A549 (cell line): Measurements from ENCODE around the gene PITX1. TPM values are rescaled to one million over a fixed set of nuclear protein-coding genes. Genes with fewer than 3 reads are reported as not detected.

ENCODE experiments used
- ATAC-seq, 2 experiments: fragments of 200-7000 bp in 1 of 2; fragments of >200 bp in 1 of 2; cut with Nextera tagmentation in 1 of 2; cut with Tn5 transposase in 1 of 2; 3 replicates each; pipeline versions ENCODE4 v1.8.0 to v1.9.1; 2018 to 2020; ENCODE audit warnings: mild to moderate bottlenecking in 1 of 2, moderate library complexity in 1 of 2
- CTCF ChIA-PET: fragments of 300-600 bp; sonication (Branson Sonifier 250); formaldehyde crosslinking; extraction: SDS; loops from one replicate; lab custom pipeline; 2021; ENCODE audit warnings: antibody characterized with exemption, inconsistent platforms; lab: Yijun Ruan, JAX
- POLR2A ChIA-PET: fragments of 350-600 bp; formaldehyde crosslinking; extraction: SDS; loops from one replicate; lab custom pipeline; 2021; ENCODE audit warnings: antibody characterized with exemption, inconsistent platforms; lab: Yijun Ruan, JAX
- DNase-seq, 2 experiments: peaks; one replicate each; pipeline versions ENCODE4 v3.0.0 to v3.0.0-alpha.2; 2011 to 2016; ENCODE audit warnings: low read depth in 1 of 2, low spot score in 1 of 2
- FAIRE-seq: peaks from 2 replicates; lab custom pipeline; 2011; peaks lifted over from hg19 to GRCh38; lab: Jason Lieb, UNC
- H3K27ac ChIP-seq, 2 experiments: fragments of >200 bp; sonication (Bioruptor Twin); formaldehyde crosslinking; 3 replicates each; pipeline ENCODE4 v1.5.1; 2016 to 2017
- H3K4me1 ChIP-seq: fragments of >200 bp; sonication (Bioruptor Twin); formaldehyde crosslinking; 3 replicates; pipeline ENCODE4 v1.6.1; 2016
- H3K4me2 ChIP-seq: fragments of >200 bp; sonication (Bioruptor Twin); formaldehyde crosslinking; 3 replicates; pipeline ENCODE4 v1.6.1; 2016
- H3K4me3 ChIP-seq: fragments of >200 bp; sonication (Bioruptor Twin); formaldehyde crosslinking; 3 replicates; pipeline ENCODE4 v1.5.1; 2016
- H3K9me3 ChIP-seq: fragments of >200 bp; sonication (Bioruptor Twin); formaldehyde crosslinking; 3 replicates; pipeline ENCODE4 v1.6.1; 2016
- BHLHE40 ChIP-seq: IDR thresholded peaks from 2 replicates; pipeline ENCODE4 v1.6.1; 2012; ENCODE audit warnings: low read depth, low read length, inconsistent platforms
- E2F6 ChIP-seq: IDR thresholded peaks from 2 replicates; pipeline ENCODE4 v1.6.1; 2012; ENCODE audit warnings: low read depth, borderline replicate concordance
- EHF ChIP-seq: fragments of 250-450 bp; sonication (Bioruptor Pico); IDR thresholded peaks from 2 replicates; pipeline ENCODE4 v1.5.0; 2020; ENCODE audit warnings: mild to moderate bottlenecking
- FOSL2 ChIP-seq, 2 experiments: fragments of 450-650 bp in 1 of 2; fragments of >200 bp in 1 of 2; sonication (Bioruptor Twin) in 1 of 2; formaldehyde crosslinking; IDR thresholded peaks; 2 replicates each; pipeline versions ENCODE4 v1.5.0 to v1.6.1; 2016 to 2020; ENCODE audit warnings: mild to moderate bottlenecking in 1 of 2, moderate library complexity in 1 of 2
- FOXS1 ChIP-seq: fragments of 250-450 bp; sonication (Bioruptor Pico); IDR thresholded peaks from 2 replicates; pipeline ENCODE4 v1.5.0; 2020; ENCODE audit warnings: mild to moderate bottlenecking, moderate library complexity
- HES2 ChIP-seq: fragments of >200 bp; sonication (Bioruptor Twin); formaldehyde crosslinking; IDR thresholded peaks from 2 replicates; pipeline ENCODE4 v1.6.1; 2016
- HEYL ChIP-seq: fragments of 250-450 bp; sonication (Bioruptor Pico); IDR thresholded peaks from 2 replicates; pipeline ENCODE4 v1.8.0; 2021; ENCODE audit warnings: mild to moderate bottlenecking, moderate library complexity
- HMGXB4 ChIP-seq: fragments of 250-450 bp; sonication (Bioruptor Pico); IDR thresholded peaks from 2 replicates; pipeline ENCODE4 v1.5.0; 2021; ENCODE audit warnings: mild to moderate bottlenecking, moderate library complexity, borderline replicate concordance
- HOXB13 ChIP-seq: fragments of 250-450 bp; sonication (Bioruptor Pico); IDR thresholded peaks from 2 replicates; pipeline ENCODE4 v1.5.0; 2020; ENCODE audit warnings: low read depth, mild to moderate bottlenecking, moderate library complexity
- JUN ChIP-seq, 2 experiments: fragments of >200 bp; sonication (Bioruptor Twin); formaldehyde crosslinking; IDR thresholded peaks; 2 replicates in 1 of 2; 3 replicates in 1 of 2; pipeline ENCODE4 v1.6.1; 2016 to 2017
- JUNB ChIP-seq: fragments of >200 bp; sonication (Bioruptor Twin); formaldehyde crosslinking; IDR thresholded peaks from 2 replicates; pipeline ENCODE4 v1.6.1; 2016
- NFE2L2 ChIP-seq: fragments of 150-350 bp; conservative IDR thresholded peaks from 2 replicates; pipeline ENCODE4 v1.6.1; 2014; ENCODE audit warnings: low read length
- POLR2A ChIP-seq: IDR thresholded peaks from 2 replicates; pipeline ENCODE4 v1.6.1; 2012; ENCODE audit warnings: mild to moderate bottlenecking, low read length
- POLR2AphosphoS2 ChIP-seq: conservative IDR thresholded peaks from 2 replicates; pipeline ENCODE4 v1.6.1; 2012; ENCODE audit warnings: low read length, improper control_type of control experiment, inconsistent platforms
- RAD21 ChIP-seq, 2 experiments: fragments of >200 bp in 1 of 2; sonication (Bioruptor Twin) in 1 of 2; formaldehyde crosslinking in 1 of 2; IDR thresholded peaks in 1 of 2; conservative IDR thresholded peaks in 1 of 2; 2 replicates in 1 of 2; 3 replicates in 1 of 2; pipeline ENCODE4 v1.6.1; 2012 to 2018; ENCODE audit warnings: inconsistent platforms in 1 of 2
- RARB ChIP-seq: fragments of 250-450 bp; sonication (Bioruptor Pico); IDR thresholded peaks from 2 replicates; pipeline ENCODE4 v1.8.0; 2021; ENCODE audit warnings: mild to moderate bottlenecking, moderate library complexity
- RNF2 ChIP-seq: fragments of 200-600 bp; sonication (generic); IDR thresholded peaks from 2 replicates; pipeline ENCODE4 v1.6.1; 2016; ENCODE audit warnings: low read depth, mild to moderate bottlenecking, antibody characterized with exemption, moderate library complexity, borderline replicate concordance
- SREBF2 ChIP-seq: fragments of 450-650 bp; IDR thresholded peaks from 2 replicates; pipeline ENCODE4 v1.6.1; 2014; ENCODE audit warnings: mild to moderate bottlenecking, moderate library complexity
- TFCP2L1 ChIP-seq: fragments of 250-450 bp; sonication (Bioruptor Pico); IDR thresholded peaks from 2 replicates; pipeline ENCODE4 v1.5.0; 2021; ENCODE audit warnings: mild to moderate bottlenecking
- ZSCAN20 ChIP-seq: fragments of 250-450 bp; sonication (Bioruptor Pico); IDR thresholded peaks from 2 replicates; pipeline ENCODE4 v1.8.0; 2022; ENCODE audit warnings: mild to moderate bottlenecking, moderate library complexity
- WGBS: methylation state at CpG from one replicate; pipeline ENCODE4 v1.1.6; 2017; ENCODE audit errors: missing lambda C conversion rate; 5-methylcytosine and 5-hydroxymethylcytosine counted together
- polyA plus RNA-seq, 4 experiments: library from polyadenylated mRNA; depleted of rRNA in 3 of 4; stranded (reverse); fragments of >200 nt; fragmentation: RNase III in 1 of 4; extraction: RNeasy Plus Mini Kit Qiagen cat#74134 plus additional on column Dnase treatment in 1 of 4; gene quantifications; 2 replicates in 3 of 4; 3 replicates in 1 of 4; pipeline ENCODE4 v1.2.3, GENCODE V29; 2011 to 2017
- TF ChIP-seq, protein P1 (sequence below): IDR thresholded peaks from 2 replicates; pipeline ENCODE4 v1.6.1; 2012
- TF ChIP-seq, protein P2 (sequence below): IDR thresholded peaks from 2 replicates; pipeline ENCODE4 v1.6.1; 2012

The PITX1 gene
- polyA plus RNA-seq, 2 of the 4 experiments (the other 2 are of a cell fraction), result 11.1 to 16.7 TPM

GRCh38 chr5:135035678-135036030 is 1.6 kb upstream of the PITX1 start:
- FAIRE-seq, result no peak

GRCh38 chr5:135034963-135035677 is 1.1 kb upstream of the PITX1 start:
- no peak for TF ChIP-seq EHF (CRISPR knock-in tag)
- TF ChIP-seq, protein P1, sequence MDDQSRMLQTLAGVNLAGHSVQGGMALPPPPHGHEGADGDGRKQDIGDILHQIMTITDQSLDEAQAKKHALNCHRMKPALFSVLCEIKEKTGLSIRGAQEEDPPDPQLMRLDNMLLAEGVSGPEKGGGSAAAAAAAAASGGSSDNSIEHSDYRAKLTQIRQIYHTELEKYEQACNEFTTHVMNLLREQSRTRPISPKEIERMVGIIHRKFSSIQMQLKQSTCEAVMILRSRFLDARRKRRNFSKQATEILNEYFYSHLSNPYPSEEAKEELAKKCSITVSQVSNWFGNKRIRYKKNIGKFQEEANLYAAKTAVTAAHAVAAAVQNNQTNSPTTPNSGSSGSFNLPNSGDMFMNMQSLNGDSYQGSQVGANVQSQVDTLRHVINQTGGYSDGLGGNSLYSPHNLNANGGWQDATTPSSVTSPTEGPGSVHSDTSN, result no peak
- no peak for TF ChIP-seq E2F6
- TF ChIP-seq, protein P2, sequence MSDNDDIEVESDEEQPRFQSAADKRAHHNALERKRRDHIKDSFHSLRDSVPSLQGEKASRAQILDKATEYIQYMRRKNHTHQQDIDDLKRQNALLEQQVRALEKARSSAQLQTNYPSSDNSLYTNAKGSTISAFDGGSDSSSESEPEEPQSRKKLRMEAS, result no peak
- TF ChIP-seq HOXB13 (CRISPR knock-in tag), result no peak
- TF ChIP-seq ZSCAN20 (CRISPR knock-in tag), result no peak
- peak overlapping the region; percentile 73 for H3K4me2 ChIP-seq
- WGBS, result 88% methylated on average over 13 of the region's 14 CpGs
- peaks cover 13% of the 10 kb centered on the region for H3K4me1 ChIP-seq
- no peak for FAIRE-seq
- H3K4me3 ChIP-seq, result peak overlapping the region; percentile 65; the same call in 1 of the 3 replicates
- peak overlapping the region; percentile 89 to 96 for H3K27ac ChIP-seq
- DNase-seq, result no peak
- CTCF ChIA-PET, result interaction anchor here (0.7 to 2.9 kb wide), 5 partner anchors 9 to 515 kb away, joined by 3 to 9 read pairs (median 4); no protein-coding TSS in a partner anchor
- H3K9me3 ChIP-seq, result no peaks in the 10 kb centered on the region
- ATAC-seq, result peak; percentile 3 to 25; a peak in 5 of 6 replicates
- POLR2A ChIA-PET, result interaction anchor here (1.3 kb wide), 1 partner anchor 106 kb away, joined by 4 read pairs; no protein-coding TSS in a partner anchor

More at GRCh38 chr5:135035678-135036030, 1.6 kb upstream of the PITX1 start:
- 81% methylated on average over 2 of the region's 6 CpGs for WGBS
- no peak overlapping the region for H3K4me3 ChIP-seq
- TF ChIP-seq HES2, result no peak
- TF ChIP-seq HEYL (CRISPR knock-in tag), result no peak
- no peak for TF ChIP-seq POLR2AphosphoS2
- no peak for TF ChIP-seq NFE2L2
- H3K4me2 ChIP-seq, result no peak overlapping the region
- peaks cover 13% of the 10 kb centered on the region for H3K4me1 ChIP-seq
- peak overlapping the region in 1 of 2 experiments; percentile 96; a peak in 2 of 6 replicates for H3K27ac ChIP-seq
- ChIA-PET POLR2A (interaction anchor here (1.3 kb wide), 1 partner anchor 105 kb away, joined by 4 read pairs; no protein-coding TSS in a partner anchor), CTCF (interaction anchor here (0.7 to 2.9 kb wide), 3 partner anchors 11 to 515 kb away, joined by 3 to 9 read pairs (median 4); no protein-coding TSS in a partner anchor)
- no peak for ATAC-seq
- no peaks in the 10 kb centered on the region for H3K9me3 ChIP-seq
- DNase-seq, result no peak

DNA sequence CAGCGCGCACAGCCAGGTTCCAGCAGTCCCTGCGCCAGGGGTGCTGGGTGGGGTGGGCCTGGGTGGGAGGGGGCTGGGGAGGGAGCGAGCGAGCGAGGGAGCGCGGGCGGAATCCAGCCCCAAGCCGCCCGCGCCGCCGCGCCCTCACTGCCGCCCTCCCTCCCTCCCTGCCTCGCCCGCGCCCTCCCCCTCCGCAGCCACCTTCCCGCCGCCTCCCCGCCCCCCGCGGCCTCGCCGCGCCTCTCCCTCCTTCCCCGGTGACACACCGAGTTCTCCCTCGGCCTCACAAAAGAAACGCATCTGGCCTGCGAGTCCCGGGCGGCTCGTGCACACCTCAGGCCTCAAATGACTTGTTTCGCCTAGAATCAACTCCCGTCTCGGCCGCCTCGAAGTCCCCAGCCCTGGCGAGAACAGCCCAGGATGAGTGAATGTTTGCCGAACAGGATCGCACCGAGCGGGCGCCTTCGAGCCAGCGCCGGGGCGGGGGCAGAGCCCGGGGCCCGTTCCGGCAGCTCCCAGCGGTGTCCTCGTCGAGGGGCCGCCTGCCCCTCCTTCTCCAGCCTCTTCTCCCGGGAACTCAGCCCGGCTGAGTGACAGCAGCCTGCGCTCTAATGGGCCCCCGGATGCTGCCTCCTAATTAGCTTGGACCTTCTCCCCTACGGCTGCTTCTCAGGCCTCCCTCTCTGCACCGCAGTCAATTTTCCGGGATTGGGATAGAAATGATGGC is 371 bp upstream of the PITX1 start:
- TF ChIP-seq, protein P2, result peak; percentile 81
- TF ChIP-seq BHLHE40 (no peak), TFCP2L1 (CRISPR knock-in tag) (no peak), POLR2A (peak; percentile 4; the same call in 1 of the 2 replicates), JUN (IDR thresholded peaks at IDR 0.05) (peak in 1 of 2 experiments; percentile 41; a peak in 1 of 5 replicates), NFE2L2 (no peak), RNF2 (peak; percentile 68; the same call in 1 of the 2 replicates), RAD21 (conservative IDR thresholded peaks at IDR 0.05 in 1 of 2, IDR thresholded peaks at IDR 0.05 in 1 of 2) (peak in 1 of 2 experiments; percentile 20; a peak in 1 of 5 replicates), FOSL2 (IDR thresholded peaks at IDR 0.05) (no peak), FOSL2 (CRISPR knock-in tag; IDR thresholded peaks at IDR 0.05) (no peak), JUNB (no peak), HMGXB4 (CRISPR knock-in tag) (no peak), HOXB13 (CRISPR knock-in tag) (no peak), SREBF2 (no peak), E2F6 (peak; percentile 86), RARB (CRISPR knock-in tag) (no peak), HEYL (CRISPR knock-in tag) (no peak), FOXS1 (CRISPR knock-in tag) (no peak)
- CTCF ChIA-PET, result interaction anchor here (0.7 to 2.9 kb wide), 5 partner anchors 10 to 304 kb away, joined by 3 to 9 read pairs (median 5); no protein-coding TSS in a partner anchor
- peak overlapping the region; percentile 73 for H3K4me2 ChIP-seq
- ATAC-seq (peak; percentile 63 to 68), DNase-seq (peak; percentile 70 to 80), FAIRE-seq (no peak)
- WGBS, result 31% methylated on average over 15 of the region's 65 CpGs
- peaks cover 13% of the 10 kb centered on the region for H3K4me1 ChIP-seq
- H3K27ac ChIP-seq, result peak overlapping the region; percentile 89 to 96
- H3K4me3 ChIP-seq, result peak overlapping the region; percentile 65
- no peaks in the 10 kb centered on the region for H3K9me3 ChIP-seq
- POLR2A ChIA-PET, result interaction anchor here (1.3 kb wide), 2 partner anchors 107 kb away, joined by 4 read pairs; no protein-coding TSS in a partner anchor
